Measurements from ENCODE around the gene MGAT5B. TPM values are rescaled to one million over a fixed set of nuclear protein-coding genes. Genes with fewer than 3 reads are reported as not detected.

The MGAT5B gene
- total RNA-seq, 1 donor from 2014 or later = 1.4 TPM

DNA sequence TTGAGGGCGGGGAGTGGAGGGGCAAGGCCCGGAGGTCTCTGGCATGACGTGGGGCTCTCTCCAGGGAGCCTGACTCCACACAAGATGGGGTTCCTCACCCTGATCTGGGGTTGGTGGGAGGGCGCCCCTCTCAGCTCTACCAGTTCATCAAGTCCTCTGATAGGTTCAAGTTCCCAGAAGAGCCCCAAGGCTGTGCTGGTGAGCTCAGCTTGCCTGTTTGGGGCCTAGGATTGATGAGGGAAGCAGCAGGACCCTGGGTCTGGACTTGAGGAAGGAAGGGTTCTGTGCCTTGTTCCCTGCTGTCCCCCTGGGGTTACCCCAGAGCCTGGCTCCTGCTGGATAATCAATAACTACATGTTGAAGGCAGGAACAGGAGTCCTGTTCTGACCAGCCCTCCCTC is 3.5 kb downstream of the MGAT5B start:
- ATAC-seq (no peak), DNase-seq (ENCODE audit: low spot score) (no peak)
- intact Hi-C loops (cut with DNase I) = loop anchor here (2.0 kb wide), 1 partner anchor 197 kb away; no protein-coding TSS in a partner anchor

DNA sequence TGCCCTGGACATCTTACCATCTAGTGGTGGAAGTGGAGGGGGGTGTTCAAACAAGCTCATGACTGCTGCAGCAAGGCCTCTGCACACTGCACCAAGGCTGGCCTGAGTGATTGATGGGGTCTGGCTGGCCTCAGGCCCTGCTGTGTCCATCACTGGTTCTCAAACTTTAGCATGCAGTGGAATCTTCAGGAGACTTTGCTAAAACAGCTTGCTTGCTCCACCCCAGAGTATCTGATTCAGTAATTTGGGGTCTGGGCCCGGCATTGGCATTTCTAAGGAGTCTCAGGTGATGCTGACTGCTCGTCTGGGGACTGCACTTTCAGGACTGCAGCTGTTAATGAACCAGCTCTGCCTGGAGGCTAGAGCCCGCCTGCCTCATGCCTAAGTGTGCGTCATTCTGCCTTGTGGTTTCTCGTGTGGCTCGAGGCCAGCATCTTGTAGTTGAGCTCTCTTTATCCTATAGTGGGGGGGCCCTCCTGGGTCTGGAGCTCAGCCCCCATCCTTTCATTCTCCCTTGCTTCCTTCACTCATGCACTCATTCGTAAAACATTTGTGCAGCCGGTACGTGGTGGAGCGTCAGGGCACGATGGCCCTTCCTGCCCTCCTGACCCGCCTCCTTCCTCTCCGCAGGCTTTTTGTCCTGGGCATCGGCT is 4.1 kb downstream of the MGAT5B start:
- ATAC-seq (no peak), DNase-seq (ENCODE audit: low spot score) (no peak)
- intact Hi-C loops (cut with DNase I) = loop anchor here (2.0 kb wide), 1 partner anchor 196 kb away; no protein-coding TSS in a partner anchor

DNA sequence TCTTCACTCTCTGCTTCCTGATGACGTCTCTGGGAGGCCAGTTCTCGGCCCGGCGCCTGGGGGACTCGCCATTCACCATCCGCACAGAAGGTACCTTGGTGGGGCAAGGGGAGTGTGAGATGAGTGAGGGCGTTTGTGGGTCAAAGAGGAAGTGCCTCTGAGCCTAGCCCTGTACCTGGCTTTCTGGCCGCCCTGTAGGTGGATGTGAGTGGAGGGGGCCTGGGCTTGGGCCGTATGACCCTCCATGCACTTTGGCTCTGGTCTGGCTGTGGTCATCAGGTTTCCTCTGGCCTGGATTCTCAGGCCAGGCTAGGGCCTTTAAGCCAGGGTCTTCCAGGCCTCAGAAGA is 4.6 kb downstream of the MGAT5B start:
- intact Hi-C loops (cut with DNase I) = loop anchor here (2.0 kb wide), 1 partner anchor 196 kb away; no protein-coding TSS in a partner anchor
- no peak for DNase-seq (ENCODE audit: low spot score)
- no peak for ATAC-seq

DNA sequence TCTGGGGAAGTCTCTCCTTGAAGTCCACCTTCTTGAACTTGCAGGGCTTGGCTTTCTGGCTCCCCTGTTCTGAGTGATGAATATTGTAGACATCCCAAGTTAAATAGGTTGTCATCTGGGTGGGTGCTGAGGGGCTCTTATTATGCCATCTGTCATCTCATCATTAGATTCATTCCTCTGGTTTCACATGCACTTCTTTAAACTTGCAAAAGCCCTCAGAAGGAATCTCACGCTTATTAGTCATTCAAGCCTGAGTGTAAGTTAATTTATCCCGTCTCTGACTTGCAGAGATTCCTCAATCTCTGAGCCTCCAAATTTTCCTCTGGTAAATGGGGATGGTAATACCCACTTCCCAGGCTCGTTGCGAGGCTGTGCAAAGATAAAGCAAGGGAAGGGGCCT is 5.7 kb downstream of the MGAT5B start:
- intact Hi-C loops (cut with DNase I) = loop anchor here (2.0 kb wide), 1 partner anchor 195 kb away; no protein-coding TSS in a partner anchor
- ATAC-seq (no peak), DNase-seq (ENCODE audit: low spot score) (no peak)

DNA sequence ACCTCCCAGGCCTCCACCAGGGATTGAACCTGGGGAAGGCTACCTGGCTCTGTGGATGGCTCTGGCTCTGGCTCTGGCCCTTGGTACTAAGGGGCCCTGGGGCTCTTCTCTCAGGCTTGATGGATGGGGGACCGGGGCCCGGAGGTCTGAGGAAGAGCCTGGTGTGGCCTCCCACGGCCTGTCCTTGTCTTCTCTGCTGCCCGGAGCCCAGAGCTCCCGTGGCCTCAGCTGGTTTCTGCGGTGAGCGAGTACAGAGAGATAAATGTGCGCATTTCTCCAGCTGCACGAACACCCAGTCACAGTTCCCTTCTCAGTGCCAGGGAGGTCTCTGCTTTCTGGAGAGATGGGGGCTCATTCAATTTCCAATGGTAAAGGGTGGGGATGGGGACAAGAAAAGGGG is 9.2 kb downstream of the MGAT5B start:
- no peak for DNase-seq (ENCODE audit: low spot score)
- no peak for ATAC-seq
- intact Hi-C loops (cut with DNase I) = no loop called here

DNA sequence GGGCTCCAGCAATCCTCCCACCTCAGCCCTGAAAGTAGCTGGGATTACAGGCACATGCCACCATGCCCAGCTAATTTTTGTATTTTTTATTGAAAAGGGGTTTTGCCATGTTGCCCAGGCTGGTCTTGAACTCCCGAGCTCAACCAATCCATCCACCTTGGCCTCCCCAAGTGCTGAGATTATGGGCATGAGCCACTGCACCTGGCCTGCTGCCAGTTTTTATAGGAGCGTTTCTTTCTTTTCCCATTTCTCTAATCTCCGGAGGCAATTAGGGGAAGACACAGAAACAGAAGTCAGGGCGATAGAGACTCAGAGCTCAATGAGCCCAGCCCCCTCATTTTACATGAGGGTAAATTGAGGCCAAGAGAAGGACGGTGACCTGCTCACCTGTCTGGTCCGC is 10.4 kb downstream of the MGAT5B start:
- no peak for ATAC-seq
- DNase-seq (ENCODE audit: low spot score) = no peak
- intact Hi-C loops (cut with DNase I) = no loop called here

DNA sequence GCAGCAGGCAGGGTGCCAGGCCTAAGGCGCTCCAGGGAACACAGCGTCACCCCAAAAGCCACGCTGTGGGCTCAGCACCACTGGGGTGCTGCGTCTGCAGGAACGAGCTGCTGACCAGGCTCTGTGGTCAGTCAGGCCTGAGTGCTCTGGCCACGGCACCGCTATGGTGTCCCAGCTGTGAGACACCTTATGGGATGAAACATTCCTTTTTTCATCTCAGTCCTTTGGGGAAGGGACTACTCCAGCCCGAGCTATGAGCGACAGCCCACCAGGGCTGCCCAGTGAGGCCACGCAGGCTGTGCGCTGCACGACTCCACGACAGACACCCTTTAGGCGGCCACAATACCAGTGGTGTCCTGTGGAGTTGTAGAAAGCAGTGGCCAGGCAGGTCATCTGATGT is 11.1 kb downstream of the MGAT5B start:
- ATAC-seq (no peak), DNase-seq (ENCODE audit: low spot score) (no peak)
- intact Hi-C loops (cut with DNase I) = no loop called here

DNA sequence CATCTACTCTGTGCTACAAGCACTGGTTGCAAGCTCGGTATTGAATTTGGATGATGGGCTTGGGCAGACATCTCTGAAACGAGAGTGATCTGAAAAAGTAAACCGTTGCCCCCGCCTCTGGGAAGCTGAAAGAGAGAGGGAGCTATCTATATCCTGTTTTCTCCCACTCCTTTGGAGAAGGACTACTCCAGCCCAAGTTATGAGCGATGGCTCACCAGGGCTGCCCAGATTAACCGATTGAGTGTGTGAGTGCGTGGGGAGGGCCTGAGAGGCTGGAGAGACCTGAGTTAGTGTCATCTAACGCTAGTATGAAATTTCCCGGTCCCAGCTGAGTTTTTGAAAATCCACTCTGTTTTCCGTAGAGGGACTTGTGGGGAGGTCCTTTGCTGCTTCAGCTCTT is 11.5 kb downstream of the MGAT5B start:
- intact Hi-C loops (cut with DNase I) = no loop called here
- DNase-seq (ENCODE audit: low spot score) (no peak), ATAC-seq (no peak)

DNA sequence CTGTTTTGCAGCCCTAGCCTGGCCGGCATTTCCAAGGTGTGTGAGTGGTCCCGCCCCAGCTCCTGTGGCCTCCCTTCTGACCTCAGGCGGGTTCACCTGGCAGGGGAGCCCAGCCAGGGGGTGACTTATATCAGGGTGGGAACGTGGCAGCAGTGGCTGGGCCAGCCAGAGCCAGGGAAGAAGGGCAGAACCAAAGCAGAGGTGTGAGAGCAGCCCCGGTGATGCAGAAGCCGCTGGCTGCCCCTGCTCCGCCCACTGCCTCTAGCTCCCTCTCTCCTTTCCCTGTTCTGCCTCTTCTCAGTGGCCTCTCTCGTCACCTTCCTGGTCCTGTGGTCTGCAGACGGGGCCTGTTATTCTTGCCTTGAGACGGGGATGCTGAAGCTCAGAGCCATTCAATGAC is 12.1 kb downstream of the MGAT5B start:
- intact Hi-C loops (cut with DNase I) = no loop called here
- no peak for DNase-seq (ENCODE audit: low spot score)
- ATAC-seq = no peak

DNA sequence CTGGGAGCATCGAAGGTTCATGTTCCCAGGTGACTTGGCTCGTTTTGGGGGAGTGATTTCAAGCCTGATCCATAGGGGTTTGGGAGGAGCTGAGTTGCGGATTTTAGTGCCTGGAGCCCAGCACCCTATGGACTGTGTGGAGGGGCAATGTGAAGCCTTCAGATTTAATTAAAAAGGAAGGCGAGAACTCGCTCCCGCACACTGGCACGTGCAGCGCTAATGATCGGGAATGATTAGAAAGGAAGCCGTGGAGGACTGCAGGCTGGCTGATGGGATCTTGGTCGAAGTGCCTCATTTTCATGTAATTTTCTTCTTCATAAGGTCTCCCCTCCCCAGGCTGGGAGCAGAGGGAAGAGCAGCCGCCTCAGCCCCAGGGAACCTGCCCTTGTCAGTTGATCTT is 12.8 kb downstream of the MGAT5B start:
- intact Hi-C loops (cut with DNase I) = no loop called here
- no peak for DNase-seq (ENCODE audit: low spot score)
- ATAC-seq = no peak

DNA sequence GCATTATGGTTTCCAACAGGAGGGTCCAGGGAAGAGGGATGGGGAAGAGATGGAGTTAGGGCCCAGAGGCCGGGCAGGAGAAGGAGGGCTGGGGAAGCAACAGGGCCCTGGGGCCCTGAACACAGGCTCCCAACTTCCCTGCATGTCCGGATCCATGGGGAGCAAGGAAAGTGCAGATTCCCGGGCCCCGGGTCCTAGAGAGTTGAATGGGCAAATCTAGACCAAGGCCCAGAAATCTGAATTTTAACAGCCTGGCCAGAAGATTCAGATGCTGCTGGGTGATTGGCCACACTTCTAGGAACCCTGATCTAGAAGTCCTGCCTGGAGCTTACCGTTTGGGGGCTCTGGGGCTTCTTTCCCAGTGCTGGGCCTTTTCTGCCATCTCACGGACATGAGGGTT is 13.2 kb downstream of the MGAT5B start:
- intact Hi-C loops (cut with DNase I) = no loop called here

DNA sequence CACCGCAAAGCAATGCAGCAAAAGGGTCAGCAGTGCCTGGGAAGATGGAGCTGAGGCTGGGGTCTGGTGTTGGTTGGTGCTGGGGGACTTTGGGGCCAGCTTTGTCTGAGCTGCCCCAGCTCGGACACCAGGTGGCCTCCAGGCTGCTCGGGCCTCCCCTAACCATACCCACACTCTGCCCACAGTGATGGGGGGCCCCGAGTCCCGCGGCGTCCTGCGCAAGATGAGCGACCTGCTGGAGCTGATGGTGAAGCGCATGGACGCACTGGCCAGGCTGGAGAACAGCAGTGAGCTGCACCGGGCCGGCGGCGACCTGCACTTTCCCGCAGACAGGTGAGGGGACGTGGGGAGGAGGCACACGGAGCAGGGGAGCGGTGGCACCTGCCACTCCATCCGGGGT is 13.8 kb downstream of the MGAT5B start:
- intact Hi-C loops (cut with DNase I) = no loop called here
- ATAC-seq (no peak), DNase-seq (ENCODE audit: low spot score) (no peak)

More for the DNA sequence above, 13.2 kb downstream of the MGAT5B start:
- ATAC-seq (no peak), DNase-seq (ENCODE audit: low spot score) (no peak)

DNA sequence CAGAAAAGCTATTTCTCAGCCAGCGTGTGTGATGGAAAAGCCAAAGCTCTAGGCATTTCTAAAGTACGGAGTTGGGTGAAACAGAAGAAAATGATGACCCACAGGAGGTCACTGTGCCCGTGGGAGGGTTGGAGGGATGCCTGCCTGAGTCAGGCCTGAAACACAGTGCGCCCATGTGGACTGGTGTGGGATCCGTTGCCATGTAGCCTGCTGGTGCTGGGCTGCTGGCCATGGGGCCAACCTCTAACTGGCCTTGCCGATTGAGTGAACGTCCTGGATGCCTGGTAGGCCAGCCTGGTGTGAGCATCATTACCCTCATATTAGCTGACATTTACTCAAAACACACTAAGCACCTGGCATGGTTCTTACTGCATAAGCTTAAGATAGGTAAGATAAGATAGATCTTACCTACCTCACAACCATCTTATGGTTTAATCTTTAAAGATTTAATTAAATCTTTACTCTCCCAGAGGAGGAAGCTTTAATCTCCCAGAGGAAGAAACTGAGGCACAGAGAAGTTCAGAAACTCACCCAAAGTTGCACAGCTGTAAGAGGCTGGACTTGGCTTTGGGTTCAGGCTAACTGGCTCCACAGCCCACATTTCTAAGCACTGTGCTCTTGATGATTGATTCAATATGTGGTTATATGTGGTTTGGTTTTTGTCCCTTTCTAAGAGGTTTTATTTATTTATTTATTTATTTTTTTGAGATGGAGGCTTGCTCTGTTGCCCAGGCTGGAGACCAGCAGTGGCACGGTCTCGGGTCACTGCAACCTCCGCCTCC is 15.7 kb downstream of the MGAT5B start:
- intact Hi-C loops (cut with DNase I) = no loop called here
- DNase-seq (ENCODE audit: low spot score) = no peak
- ATAC-seq = no peak

DNA sequence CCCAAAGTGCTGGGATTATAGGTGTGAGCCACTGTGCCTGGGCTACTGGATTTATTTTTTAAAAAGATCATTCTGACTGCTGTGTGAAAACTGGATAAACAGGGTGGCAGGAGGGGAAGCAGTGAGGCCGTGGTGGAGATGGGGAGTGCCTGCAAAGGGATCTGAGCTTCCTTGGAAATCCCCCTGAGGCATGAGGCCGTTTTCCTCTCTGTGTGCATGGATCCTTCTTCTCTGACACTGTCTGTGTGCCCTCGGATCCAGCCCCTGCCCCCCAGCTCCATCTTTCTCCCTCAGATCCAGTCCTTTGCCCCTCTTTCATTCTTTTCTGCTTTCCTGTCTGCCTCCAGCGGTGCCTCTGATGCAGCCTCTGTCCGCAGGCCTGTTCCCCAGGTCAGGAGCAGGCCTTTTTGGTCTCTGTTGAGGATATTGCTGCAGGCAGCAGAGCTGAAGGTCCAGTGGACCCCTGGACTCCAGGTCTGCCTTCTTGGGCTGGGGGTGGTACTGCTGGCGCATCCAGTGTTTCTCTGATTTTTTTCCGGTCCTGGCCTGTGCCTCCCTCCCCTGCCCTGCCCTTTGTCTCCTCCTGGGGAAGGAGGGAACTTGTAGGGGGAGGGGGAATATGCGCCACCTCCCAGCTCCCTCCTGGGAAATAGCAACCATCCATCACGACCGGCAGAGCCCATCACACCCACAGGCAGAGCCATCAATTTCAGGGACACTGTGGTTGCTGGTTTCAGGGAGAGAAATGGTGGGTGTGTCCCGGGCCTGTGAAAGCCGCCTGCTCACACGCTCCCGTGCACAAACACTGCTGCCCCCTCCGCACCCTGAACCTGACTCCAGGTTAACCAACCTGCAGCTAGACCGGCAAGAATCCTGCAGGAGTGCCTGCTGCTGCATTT is 17.0 kb downstream of the MGAT5B start:
- DNase-seq (ENCODE audit: low spot score) (no peak), ATAC-seq (no peak)
- intact Hi-C loops (cut with DNase I) = no loop called here

DNA sequence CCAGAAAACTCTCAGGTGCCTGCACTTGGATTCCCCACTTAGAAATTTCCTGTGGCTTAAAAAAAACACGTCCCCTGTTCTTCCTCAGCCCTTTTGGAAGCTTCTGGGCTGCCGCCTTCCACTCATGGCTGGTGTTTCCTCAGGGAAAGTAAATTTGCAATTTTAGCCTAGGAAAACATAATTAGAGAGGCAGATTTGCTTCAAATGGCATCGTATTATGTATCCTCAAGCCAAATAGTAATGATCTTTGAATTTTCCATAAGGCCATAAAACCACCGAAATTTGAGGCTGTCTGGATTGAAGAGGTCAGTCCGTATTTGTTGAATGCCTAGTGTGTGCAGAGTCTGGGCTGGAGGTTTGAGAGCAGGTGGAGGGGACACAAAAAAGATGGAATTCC is 17.7 kb downstream of the MGAT5B start:
- ATAC-seq (no peak), DNase-seq (ENCODE audit: low spot score) (no peak)
- intact Hi-C loops (cut with DNase I) = no loop called here

DNA sequence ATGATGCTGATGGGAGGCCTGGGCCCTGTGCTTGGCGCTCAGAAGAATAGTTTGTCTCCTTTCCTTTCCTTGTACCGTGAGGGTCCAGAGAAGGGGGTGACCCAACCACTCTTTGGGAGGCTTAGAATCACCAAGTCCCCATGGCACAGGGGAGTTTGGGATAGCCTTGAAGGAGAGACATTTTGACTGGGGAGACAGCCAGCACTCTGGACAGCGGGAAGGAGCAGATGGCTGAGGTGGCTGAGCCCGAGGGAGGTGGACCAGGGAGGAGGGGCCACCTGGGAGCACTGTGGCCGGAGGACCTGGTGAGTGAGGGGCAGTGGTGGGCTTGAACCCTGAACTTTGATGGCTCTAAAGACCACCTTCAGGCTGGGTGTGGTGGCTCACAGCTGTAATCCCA is 18.2 kb downstream of the MGAT5B start:
- intact Hi-C loops (cut with DNase I) = no loop called here

DNA sequence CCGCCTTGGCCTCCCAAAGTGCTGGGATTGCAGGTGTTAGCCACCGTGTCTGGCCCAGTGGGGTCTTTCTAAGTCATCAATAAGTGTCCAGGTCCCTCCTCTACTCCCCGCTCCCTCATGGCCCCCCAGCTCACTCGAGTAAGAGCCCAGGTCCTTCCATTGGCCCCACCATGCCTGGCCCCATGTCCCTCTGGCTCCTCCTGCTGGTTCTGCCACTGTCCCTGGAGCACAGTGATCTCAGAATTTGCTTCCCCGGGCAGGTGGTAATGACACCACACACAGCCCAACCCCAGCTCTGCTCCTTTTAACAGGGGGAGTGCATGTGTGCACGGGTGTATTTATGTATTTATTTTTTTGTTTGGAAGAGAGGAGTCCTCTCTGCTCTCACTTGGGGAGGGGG is 19.6 kb downstream of the MGAT5B start:
- no peak for ATAC-seq
- no peak for DNase-seq (ENCODE audit: low spot score)
- intact Hi-C loops (cut with DNase I) = no loop called here

More for the DNA sequence above, 18.2 kb downstream of the MGAT5B start:
- ATAC-seq (no peak), DNase-seq (ENCODE audit: low spot score) (no peak)

DNA sequence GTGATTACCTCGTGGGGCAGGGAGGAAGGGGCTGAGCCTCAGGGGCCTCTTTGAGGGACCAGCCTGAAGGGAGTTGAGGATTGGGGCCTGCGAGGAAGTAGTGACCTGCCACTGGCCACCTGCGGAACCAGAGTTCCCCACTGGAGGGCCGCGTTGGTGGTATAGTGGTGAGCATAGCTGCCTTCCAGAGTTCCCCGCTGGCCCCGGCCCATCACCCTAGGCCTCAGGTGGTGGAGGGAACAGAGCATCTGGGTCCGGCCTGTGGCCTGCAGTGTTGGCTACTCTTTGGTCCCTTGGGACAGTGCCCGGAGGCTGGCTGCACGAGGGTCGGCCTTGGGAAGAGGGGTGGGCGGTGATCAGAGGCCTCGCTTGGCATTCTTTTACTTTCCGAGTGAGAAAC is 20.5 kb downstream of the MGAT5B start:
- ATAC-seq (no peak), DNase-seq (ENCODE audit: low spot score) (no peak)
- intact Hi-C loops (cut with DNase I) = no loop called here

DNA sequence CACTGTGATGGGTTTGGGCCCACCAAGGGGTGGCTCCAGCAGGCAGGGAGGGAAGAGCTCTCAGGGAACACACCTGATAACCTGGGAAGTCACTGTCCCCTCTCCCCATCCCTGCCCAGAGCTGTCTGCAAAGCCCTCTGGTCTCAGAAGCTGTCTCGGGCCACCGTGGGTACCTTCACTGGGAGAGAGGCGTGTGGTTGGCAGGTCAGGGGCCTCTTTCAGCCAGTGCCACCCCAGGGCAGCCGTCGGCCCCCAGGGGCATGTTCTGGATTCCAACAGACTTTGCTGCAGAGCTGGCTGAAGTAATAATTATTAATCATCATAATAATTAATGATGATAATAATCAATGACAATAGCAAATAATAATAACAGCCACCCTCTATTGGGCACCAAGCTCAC is 21.1 kb downstream of the MGAT5B start:
- DNase-seq (ENCODE audit: low spot score) (no peak), ATAC-seq (no peak)
- intact Hi-C loops (cut with DNase I) = no loop called here

DNA sequence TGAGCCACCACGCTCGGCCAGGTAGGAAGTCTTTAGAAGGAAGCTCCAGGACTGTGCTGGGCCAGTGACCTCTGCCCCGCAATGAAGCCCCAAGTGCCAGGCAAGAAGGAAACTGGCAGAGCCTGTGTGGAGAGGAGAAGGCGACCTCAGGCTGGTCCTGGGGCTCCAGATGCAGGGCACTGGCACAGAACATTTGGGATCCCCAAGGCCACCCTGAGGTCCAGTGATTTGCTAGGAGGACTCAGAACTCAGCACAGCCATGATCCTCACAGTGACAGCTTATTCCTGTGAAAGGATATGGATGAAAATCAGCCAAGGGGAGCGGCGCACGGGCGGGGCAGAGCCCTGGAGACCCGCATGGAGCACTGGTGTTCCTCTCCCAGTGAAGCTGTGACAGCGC is 24.1 kb downstream of the MGAT5B start:
- intact Hi-C loops (cut with DNase I) = no loop called here
- ATAC-seq (no peak), DNase-seq (ENCODE audit: low spot score) (no peak)
